GM20431 (cell line): ENCODE data around the gene RAB11FIP4.

Experiments used
- in situ Hi-C: fragments of 300-500 bp; cut with MseI, MboI; formaldehyde crosslinking; loops from one replicate; pipeline ENCODE4 v1.15.0; 2020; ENCODE audit warnings: low sequenced_read_pairs; ENCODE audit not compliant: unreplicated experiment

The RAB11FIP4 gene

GRCh38 chr17:31477417-31478055 lies 86.1 kb downstream of the RAB11FIP4 start:
- in situ Hi-C loops: no loop called here

GRCh38 chr17:31479062-31479408 lies 87.6 kb downstream of the RAB11FIP4 start:
- in situ Hi-C loops: no loop called here

GRCh38 chr17:31479524-31479923 lies 88.0 kb downstream of the RAB11FIP4 start:
- in situ Hi-C loops: no loop called here

GRCh38 chr17:31480067-31480466 lies 88.6 kb downstream of the RAB11FIP4 start:
- in situ Hi-C loops: no loop called here

- in situ Hi-C loops: no loop called here
Measured at GRCh38 chr17:31480904-31481782, 89.7 kb downstream of the RAB11FIP4 start.

- in situ Hi-C loops: no loop called here
Measured at GRCh38 chr17:31481783-31482081, 90.3 kb downstream of the RAB11FIP4 start.

GRCh38 chr17:31484821-31485220 lies 93.3 kb downstream of the RAB11FIP4 start:
- in situ Hi-C loops: no loop called here

- in situ Hi-C loops: no loop called here
Measured at GRCh38 chr17:31486351-31487062, 95.0 kb downstream of the RAB11FIP4 start.

- in situ Hi-C loops: no loop called here
Measured at GRCh38 chr17:31487063-31487647, 95.7 kb downstream of the RAB11FIP4 start.

- in situ Hi-C loops: no loop called here
Measured at GRCh38 chr17:31487648-31488263, 96.3 kb downstream of the RAB11FIP4 start.

- in situ Hi-C loops: no loop called here
Measured at GRCh38 chr17:31488264-31488981, 96.9 kb downstream of the RAB11FIP4 start.

- in situ Hi-C loops: no loop called here
Measured at GRCh38 chr17:31488982-31489294, 97.5 kb downstream of the RAB11FIP4 start.

- in situ Hi-C loops: no loop called here
Measured at GRCh38 chr17:31489295-31490018, 98.0 kb downstream of the RAB11FIP4 start.

- in situ Hi-C loops: no loop called here
Measured at GRCh38 chr17:31490019-31490650, 98.7 kb downstream of the RAB11FIP4 start.

- in situ Hi-C loops: no loop called here
Measured at GRCh38 chr17:31490671-31491375, 99.3 kb downstream of the RAB11FIP4 start.

GRCh38 chr17:31491376-31492131 lies 100.1 kb downstream of the RAB11FIP4 start:
- in situ Hi-C loops: no loop called here

- in situ Hi-C loops: no loop called here
Measured at GRCh38 chr17:31492206-31492605, 100.7 kb downstream of the RAB11FIP4 start.
